HL-60 (cell line): ENCODE data around the gene LAPTM5.

Source experiments
- GABPA ChIP-seq: IDR thresholded peaks from 2 replicates; pipeline ENCODE4 v1.6.1; 2012; ENCODE audit warnings: low read depth
- POLR2AphosphoS5 ChIP-seq: IDR thresholded peaks from 2 replicates; pipeline ENCODE4 v1.6.1; 2012; ENCODE audit warnings: low read depth
- SPI1 ChIP-seq: IDR thresholded peaks from 2 replicates; pipeline ENCODE4 v1.6.1; 2012; ENCODE audit warnings: low read depth, mild to moderate bottlenecking, borderline replicate concordance
- TF ChIP-seq, protein P1 (sequence below): IDR thresholded peaks from one replicate; pipeline ENCODE4 v1.5.1; 2011; ENCODE audit warnings: low read length, control low read depth, inconsistent platforms; ENCODE audit not compliant: insufficient read depth
- TF ChIP-seq, protein P2 (sequence below): IDR thresholded peaks from 2 replicates; pipeline ENCODE4 v1.6.1; 2012; ENCODE audit warnings: low read depth; ENCODE audit not compliant: insufficient replicate concordance

DNA sequence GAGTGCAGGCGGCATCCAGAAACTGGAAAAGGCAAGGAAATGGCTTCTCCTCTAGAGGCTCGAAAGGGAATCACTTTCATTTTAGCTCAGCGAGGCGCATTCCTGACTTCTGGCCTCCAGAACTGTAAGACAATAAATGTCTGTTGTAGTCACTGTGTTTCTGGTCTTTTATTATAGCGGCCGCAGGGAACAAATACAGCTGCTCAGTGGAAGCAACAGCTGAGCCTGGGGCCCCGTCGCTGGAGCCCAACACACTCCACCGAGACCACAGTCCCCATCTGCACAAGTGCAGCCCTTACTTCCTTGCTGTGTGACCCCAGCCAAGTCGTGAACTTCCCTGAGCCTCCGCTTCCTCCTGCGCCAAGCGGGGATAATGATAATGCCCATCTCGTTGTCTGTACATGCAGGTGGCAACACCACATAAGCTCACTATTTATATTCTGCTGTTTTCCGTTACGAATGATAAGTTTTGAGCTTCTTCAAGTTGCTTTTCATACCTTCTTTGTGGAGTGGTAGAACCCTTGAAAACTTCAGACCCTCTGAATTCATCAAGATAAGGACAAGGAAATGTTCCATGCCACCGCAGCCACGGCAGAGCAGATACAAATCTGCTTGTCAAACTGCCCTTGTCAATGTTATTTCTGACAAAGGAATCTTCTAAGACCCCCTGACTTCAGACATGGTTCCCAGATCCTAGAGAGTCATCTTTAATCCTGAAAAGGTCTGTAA is 3.2 kb upstream of the LAPTM5 start:
- TF ChIP-seq, protein P1, sequence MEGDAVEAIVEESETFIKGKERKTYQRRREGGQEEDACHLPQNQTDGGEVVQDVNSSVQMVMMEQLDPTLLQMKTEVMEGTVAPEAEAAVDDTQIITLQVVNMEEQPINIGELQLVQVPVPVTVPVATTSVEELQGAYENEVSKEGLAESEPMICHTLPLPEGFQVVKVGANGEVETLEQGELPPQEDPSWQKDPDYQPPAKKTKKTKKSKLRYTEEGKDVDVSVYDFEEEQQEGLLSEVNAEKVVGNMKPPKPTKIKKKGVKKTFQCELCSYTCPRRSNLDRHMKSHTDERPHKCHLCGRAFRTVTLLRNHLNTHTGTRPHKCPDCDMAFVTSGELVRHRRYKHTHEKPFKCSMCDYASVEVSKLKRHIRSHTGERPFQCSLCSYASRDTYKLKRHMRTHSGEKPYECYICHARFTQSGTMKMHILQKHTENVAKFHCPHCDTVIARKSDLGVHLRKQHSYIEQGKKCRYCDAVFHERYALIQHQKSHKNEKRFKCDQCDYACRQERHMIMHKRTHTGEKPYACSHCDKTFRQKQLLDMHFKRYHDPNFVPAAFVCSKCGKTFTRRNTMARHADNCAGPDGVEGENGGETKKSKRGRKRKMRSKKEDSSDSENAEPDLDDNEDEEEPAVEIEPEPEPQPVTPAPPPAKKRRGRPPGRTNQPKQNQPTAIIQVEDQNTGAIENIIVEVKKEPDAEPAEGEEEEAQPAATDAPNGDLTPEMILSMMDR, result no peak
- no peak for TF ChIP-seq POLR2AphosphoS5
- TF ChIP-seq, protein P2, sequence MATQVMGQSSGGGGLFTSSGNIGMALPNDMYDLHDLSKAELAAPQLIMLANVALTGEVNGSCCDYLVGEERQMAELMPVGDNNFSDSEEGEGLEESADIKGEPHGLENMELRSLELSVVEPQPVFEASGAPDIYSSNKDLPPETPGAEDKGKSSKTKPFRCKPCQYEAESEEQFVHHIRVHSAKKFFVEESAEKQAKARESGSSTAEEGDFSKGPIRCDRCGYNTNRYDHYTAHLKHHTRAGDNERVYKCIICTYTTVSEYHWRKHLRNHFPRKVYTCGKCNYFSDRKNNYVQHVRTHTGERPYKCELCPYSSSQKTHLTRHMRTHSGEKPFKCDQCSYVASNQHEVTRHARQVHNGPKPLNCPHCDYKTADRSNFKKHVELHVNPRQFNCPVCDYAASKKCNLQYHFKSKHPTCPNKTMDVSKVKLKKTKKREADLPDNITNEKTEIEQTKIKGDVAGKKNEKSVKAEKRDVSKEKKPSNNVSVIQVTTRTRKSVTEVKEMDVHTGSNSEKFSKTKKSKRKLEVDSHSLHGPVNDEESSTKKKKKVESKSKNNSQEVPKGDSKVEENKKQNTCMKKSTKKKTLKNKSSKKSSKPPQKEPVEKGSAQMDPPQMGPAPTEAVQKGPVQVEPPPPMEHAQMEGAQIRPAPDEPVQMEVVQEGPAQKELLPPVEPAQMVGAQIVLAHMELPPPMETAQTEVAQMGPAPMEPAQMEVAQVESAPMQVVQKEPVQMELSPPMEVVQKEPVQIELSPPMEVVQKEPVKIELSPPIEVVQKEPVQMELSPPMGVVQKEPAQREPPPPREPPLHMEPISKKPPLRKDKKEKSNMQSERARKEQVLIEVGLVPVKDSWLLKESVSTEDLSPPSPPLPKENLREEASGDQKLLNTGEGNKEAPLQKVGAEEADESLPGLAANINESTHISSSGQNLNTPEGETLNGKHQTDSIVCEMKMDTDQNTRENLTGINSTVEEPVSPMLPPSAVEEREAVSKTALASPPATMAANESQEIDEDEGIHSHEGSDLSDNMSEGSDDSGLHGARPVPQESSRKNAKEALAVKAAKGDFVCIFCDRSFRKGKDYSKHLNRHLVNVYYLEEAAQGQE, result no peak
- TF ChIP-seq SPI1, result no peak; the same call in 1 of the 2 replicates
- no peak for TF ChIP-seq GABPA
